Mammary epithelial cell (primary cell): ENCODE data around the gene HECTD1.

Source experiments
- EZH2 ChIP-seq: IDR thresholded peaks from 2 replicates; pipeline ENCODE4 v1.6.1; 2012; ENCODE audit warnings: low read length, inconsistent platforms, borderline replicate concordance
- TF ChIP-seq, protein P1 (sequence below), 2 donors: IDR thresholded peaks in 1 of 2; conservative IDR thresholded peaks in 1 of 2; 2 replicates each; pipeline ENCODE4 v1.5.1; 2011 to 2012; ENCODE audit warnings: inconsistent platforms in 2 of 2, low read length in 2 of 2, mild to moderate bottlenecking in 2 of 2, control low read depth in 1 of 2, low read depth in 1 of 2; ENCODE audit not compliant: insufficient read depth in 1 of 2; ENCODE audit errors: extremely low read depth in 1 of 2

- TF ChIP-seq, protein P1, sequence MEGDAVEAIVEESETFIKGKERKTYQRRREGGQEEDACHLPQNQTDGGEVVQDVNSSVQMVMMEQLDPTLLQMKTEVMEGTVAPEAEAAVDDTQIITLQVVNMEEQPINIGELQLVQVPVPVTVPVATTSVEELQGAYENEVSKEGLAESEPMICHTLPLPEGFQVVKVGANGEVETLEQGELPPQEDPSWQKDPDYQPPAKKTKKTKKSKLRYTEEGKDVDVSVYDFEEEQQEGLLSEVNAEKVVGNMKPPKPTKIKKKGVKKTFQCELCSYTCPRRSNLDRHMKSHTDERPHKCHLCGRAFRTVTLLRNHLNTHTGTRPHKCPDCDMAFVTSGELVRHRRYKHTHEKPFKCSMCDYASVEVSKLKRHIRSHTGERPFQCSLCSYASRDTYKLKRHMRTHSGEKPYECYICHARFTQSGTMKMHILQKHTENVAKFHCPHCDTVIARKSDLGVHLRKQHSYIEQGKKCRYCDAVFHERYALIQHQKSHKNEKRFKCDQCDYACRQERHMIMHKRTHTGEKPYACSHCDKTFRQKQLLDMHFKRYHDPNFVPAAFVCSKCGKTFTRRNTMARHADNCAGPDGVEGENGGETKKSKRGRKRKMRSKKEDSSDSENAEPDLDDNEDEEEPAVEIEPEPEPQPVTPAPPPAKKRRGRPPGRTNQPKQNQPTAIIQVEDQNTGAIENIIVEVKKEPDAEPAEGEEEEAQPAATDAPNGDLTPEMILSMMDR (conservative IDR thresholded peaks at IDR 0.05 in 1 of 2, IDR thresholded peaks at IDR 0.05 in 1 of 2; ENCODE audit: extremely low read depth in 1 of 2, insufficient read depth in 1 of 2, low read depth in 1 of 2, low read length in 2 of 2), result no peak
- TF ChIP-seq EZH2, result no peak
Observed at GRCh38 chr14:31190717-31191263, 16.8 kb downstream of the HECTD1 start.
